Stimulated activated naive CD8-positive, alpha-beta T cell treated with anti-CD3 and anti-CD28 coated beads, Interleukin-15, amount 100 ng/mL, for 72 hours (primary cell): Measurements from ENCODE around the gene GUSB.
"Not testable (repeated sequence)": the region's sequence is repeated elsewhere in the genome, so short reads cannot be mapped to it uniquely, and the experiment has no call there.

Source experiments
- ATAC-seq: fragments of 150-1000 bp; cut with Tn5 transposase; 2 replicates; pipeline ENCODE4 v1.10.0; 2021; ENCODE audit warnings: mild to moderate bottlenecking, moderate library complexity
- DNase-seq, 2 donors: peaks; one replicate each; pipeline ENCODE4 v3.0.0; 2021 to 2022
- H3K27ac Mint-ChIP-seq, 2 donors: one replicate each; pipeline ENCODE4 v1.8.0; 2022; ENCODE audit warnings: mild to moderate bottlenecking in 2 of 2, mixed read lengths in 2 of 2, moderate library complexity in 2 of 2
- H3K27me3 Mint-ChIP-seq: one replicate; pipeline ENCODE4 v1.8.0; 2022; ENCODE audit warnings: mixed read lengths
- H3K4me1 Mint-ChIP-seq: one replicate; pipeline ENCODE4 v1.8.0; 2022; ENCODE audit warnings: mild to moderate bottlenecking, mixed read lengths
- H3K4me3 Mint-ChIP-seq, 2 donors: one replicate each; pipeline ENCODE4 v1.8.0; 2022; ENCODE audit warnings: mild to moderate bottlenecking in 2 of 2, mixed read lengths in 2 of 2, moderate library complexity in 1 of 2
- H3K9me3 Mint-ChIP-seq, 2 donors: one replicate each; pipeline ENCODE4 v1.8.0; 2022; ENCODE audit warnings: mixed read lengths in 2 of 2

GUSB gene

DNA sequence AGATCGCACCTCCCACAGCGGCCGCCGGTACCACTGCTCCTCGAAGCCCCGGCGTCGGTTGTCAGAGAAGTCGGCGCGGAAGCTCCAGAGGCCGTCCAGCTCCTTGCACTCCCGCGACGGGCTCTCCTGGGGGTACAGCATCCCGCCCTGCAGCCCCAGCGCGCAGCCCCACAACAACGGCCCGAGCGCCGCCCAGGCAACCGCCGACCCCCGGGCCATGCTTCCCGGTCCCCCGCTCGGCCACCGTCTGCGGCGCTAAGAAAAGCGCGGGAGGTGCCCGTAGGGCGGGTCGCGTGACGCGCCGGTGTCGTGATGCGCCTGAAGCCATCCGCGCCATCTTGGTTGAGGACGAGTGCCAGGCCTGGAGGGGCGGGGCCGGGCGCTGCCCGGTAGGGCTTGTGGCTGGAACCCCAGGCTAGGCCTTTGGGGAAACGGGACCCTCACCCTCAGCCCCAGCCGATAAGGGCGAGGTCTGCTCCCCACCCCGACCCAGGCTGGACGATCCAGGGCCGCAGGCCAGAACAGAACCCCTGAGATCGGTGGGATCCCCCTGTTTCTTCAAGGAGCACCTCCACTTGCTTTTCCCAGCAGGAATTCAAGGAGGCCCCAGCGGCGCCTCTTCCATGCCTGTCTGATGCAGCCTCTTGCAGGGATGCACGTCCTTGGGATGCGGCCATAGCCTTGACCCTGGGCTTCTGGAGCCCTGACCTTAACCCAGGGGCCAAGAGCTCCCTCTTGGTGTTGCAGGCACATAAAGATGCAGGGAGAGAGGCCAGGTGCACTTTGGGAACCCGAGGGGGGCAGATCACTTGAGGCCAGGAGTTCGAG is at the start of gene GUSB:
GUSB (minus strand) TSS at position 249 of the 828 bp plus-strand sequence; CDS start at position 219, 30 bp downstream.
- H3K27ac Mint-ChIP-seq, result peak within 1 kb of the TSS; percentile 90 to 97

GRCh38 chr7:66028342-66028741 is 46.3 kb upstream of the GUSB start:
- H3K9me3 Mint-ChIP-seq, DNase-seq, H3K4me3 Mint-ChIP-seq, H3K27me3 Mint-ChIP-seq, H3K27ac Mint-ChIP-seq, H3K4me1 Mint-ChIP-seq, ATAC-seq: not testable (repeated sequence)

More for the DNA sequence above, at the start of gene GUSB:
- Mint-ChIP-seq H3K4me3 (peak within 1 kb of the TSS; percentile 78 to 90), H3K9me3 (no peaks in the 10 kb centered on the region), H3K27me3 (no peaks in the 10 kb centered on the region), H3K4me1 (peaks cover 19% of the 10 kb centered on the region)
- ATAC-seq (peak; percentile 90), DNase-seq (peak; percentile 91 to 94)

DNA sequence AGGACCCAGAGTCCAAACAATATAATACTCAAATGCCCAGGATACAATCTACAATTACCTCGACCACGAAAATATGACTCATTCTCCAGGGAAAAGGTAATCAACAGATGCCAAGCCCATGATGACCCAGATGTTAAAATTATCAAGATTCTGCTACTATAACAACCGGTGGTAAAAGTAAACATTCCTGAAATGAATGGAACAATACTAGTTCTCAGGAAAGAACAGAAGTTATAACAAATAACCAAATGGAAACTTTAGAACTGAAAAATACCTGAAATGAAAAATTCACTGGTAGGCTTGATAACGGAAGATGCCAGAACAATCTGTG is 34.1 kb upstream of the GUSB start:
- H3K27ac Mint-ChIP-seq, result no peak overlapping the region
- ATAC-seq, result no peak
- no peaks in the 10 kb centered on the region for H3K9me3 Mint-ChIP-seq
- H3K4me1 Mint-ChIP-seq, result no peaks in the 10 kb centered on the region
- DNase-seq, result no peak
- no peak overlapping the region for H3K4me3 Mint-ChIP-seq
- no peaks in the 10 kb centered on the region for H3K27me3 Mint-ChIP-seq

- no peaks in the 10 kb centered on the region for H3K9me3 Mint-ChIP-seq
- no peak for DNase-seq
- H3K27ac Mint-ChIP-seq, result no peak overlapping the region
- no peak for ATAC-seq
- H3K4me1 Mint-ChIP-seq, result no peaks in the 10 kb centered on the region
- H3K27me3 Mint-ChIP-seq, result no peaks in the 10 kb centered on the region
- no peak overlapping the region for H3K4me3 Mint-ChIP-seq
These were observed 33.6 kb upstream of the GUSB start for GRCh38 chr7:66015440-66016130.

- H3K27ac Mint-ChIP-seq, result no peak overlapping the region
- no peak for DNase-seq
- H3K27me3 Mint-ChIP-seq, result no peaks in the 10 kb centered on the region
- H3K9me3 Mint-ChIP-seq, result no peaks in the 10 kb centered on the region
- no peak for ATAC-seq
- no peak overlapping the region for H3K4me3 Mint-ChIP-seq
- H3K4me1 Mint-ChIP-seq, result no peaks in the 10 kb centered on the region
These were observed 31.9 kb upstream of the GUSB start for GRCh38 chr7:66013938-66014337.

GRCh38 chr7:66007232-66007631 is 25.2 kb upstream of the GUSB start:
- Mint-ChIP-seq H3K27me3 (no peaks in the 10 kb centered on the region), H3K4me3 (no peak overlapping the region), H3K4me1 (no peaks in the 10 kb centered on the region), H3K9me3 (no peaks in the 10 kb centered on the region), H3K27ac (no peak overlapping the region)
- no peak for DNase-seq
- no peak for ATAC-seq

GRCh38 chr7:66005115-66005671 is 23.2 kb upstream of the GUSB start:
- H3K4me3 Mint-ChIP-seq, ATAC-seq, H3K9me3 Mint-ChIP-seq, H3K27ac Mint-ChIP-seq, H3K27me3 Mint-ChIP-seq, DNase-seq, H3K4me1 Mint-ChIP-seq: not testable (repeated sequence)

- ATAC-seq, H3K9me3 Mint-ChIP-seq, H3K4me3 Mint-ChIP-seq, H3K27ac Mint-ChIP-seq, DNase-seq, H3K27me3 Mint-ChIP-seq, H3K4me1 Mint-ChIP-seq: not testable (repeated sequence)
These were observed 18.9 kb upstream of the GUSB start for GRCh38 chr7:66000823-66001417.

- not testable (repeated sequence) for H3K9me3 Mint-ChIP-seq, H3K27ac Mint-ChIP-seq, ATAC-seq, H3K27me3 Mint-ChIP-seq, DNase-seq, H3K4me3 Mint-ChIP-seq, H3K4me1 Mint-ChIP-seq
These were observed 13.0 kb upstream of the GUSB start for GRCh38 chr7:65994984-65995383.

- Mint-ChIP-seq H3K27ac (no peak overlapping the region), H3K4me1 (no peaks in the 10 kb centered on the region)
- ATAC-seq, result no peak
These were observed 10.5 kb upstream of the GUSB start for GRCh38 chr7:65992526-65992925.

GRCh38 chr7:65991829-65992228 is 9.8 kb upstream of the GUSB start:
- DNase-seq, H3K27me3 Mint-ChIP-seq, ATAC-seq, H3K27ac Mint-ChIP-seq, H3K4me1 Mint-ChIP-seq, H3K4me3 Mint-ChIP-seq, H3K9me3 Mint-ChIP-seq: not testable (repeated sequence)

More at GRCh38 chr7:65992526-65992925, 10.5 kb upstream of the GUSB start:
- no peak for DNase-seq
- no peaks in the 10 kb centered on the region for H3K27me3 Mint-ChIP-seq
- H3K4me3 Mint-ChIP-seq, result no peak overlapping the region
- no peaks in the 10 kb centered on the region for H3K9me3 Mint-ChIP-seq

DNA sequence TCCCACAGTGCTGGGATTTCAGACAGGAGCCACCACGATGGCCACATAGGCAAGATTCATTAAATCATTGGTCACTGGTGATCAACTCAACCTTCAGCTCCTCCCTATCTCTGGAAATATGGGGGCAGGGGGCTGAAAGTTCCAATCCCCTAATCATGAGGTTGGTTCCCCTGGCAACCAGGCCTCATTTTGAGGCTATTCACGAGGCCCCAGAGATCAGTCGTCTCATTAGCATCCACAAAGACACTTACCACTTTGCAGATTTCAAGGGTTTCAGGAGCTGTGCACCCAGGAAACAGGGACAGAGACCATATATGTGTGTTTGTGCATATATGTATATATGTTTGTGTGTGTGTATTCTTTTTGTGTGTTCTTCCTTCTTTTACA is 7.7 kb upstream of the GUSB start:
- Mint-ChIP-seq H3K4me1 (no peaks in the 10 kb centered on the region), H3K4me3 (no peak overlapping the region), H3K9me3 (no peaks in the 10 kb centered on the region), H3K27me3 (no peaks in the 10 kb centered on the region), H3K27ac (no peak overlapping the region)
- DNase-seq (no peak), ATAC-seq (no peak)

GRCh38 chr7:65988503-65988902 is 6.5 kb upstream of the GUSB start:
- H3K4me3 Mint-ChIP-seq, ATAC-seq, H3K4me1 Mint-ChIP-seq, H3K27ac Mint-ChIP-seq, H3K27me3 Mint-ChIP-seq, H3K9me3 Mint-ChIP-seq, DNase-seq: not testable (repeated sequence)

DNA sequence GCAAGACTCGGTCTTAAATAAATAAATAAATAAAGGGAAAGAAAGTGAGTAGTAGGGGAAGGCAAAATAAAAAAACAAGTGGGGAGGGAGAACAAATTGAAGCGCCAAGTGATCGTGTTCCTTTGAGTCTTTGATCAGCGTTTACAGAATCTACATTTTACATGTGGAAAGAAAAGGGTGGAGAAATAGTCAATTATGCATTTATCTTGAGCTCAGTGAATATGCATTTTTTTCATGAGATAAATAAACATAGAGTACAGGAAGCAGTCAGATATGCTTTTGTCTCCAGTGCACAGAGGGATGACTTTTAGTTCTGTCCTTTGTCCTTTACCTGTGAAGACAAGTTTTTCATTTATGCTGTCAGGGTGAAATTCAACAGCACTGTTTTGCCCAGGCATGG is 6.1 kb upstream of the GUSB start:
- Mint-ChIP-seq H3K27ac (peak overlapping the region in 1 of 2 donors; percentile 57), H3K27me3 (no peaks in the 10 kb centered on the region), H3K4me1 (no peaks in the 10 kb centered on the region), H3K4me3 (no peak overlapping the region), H3K9me3 (no peaks in the 10 kb centered on the region)
- no peak for ATAC-seq
- no peak for DNase-seq

DNA sequence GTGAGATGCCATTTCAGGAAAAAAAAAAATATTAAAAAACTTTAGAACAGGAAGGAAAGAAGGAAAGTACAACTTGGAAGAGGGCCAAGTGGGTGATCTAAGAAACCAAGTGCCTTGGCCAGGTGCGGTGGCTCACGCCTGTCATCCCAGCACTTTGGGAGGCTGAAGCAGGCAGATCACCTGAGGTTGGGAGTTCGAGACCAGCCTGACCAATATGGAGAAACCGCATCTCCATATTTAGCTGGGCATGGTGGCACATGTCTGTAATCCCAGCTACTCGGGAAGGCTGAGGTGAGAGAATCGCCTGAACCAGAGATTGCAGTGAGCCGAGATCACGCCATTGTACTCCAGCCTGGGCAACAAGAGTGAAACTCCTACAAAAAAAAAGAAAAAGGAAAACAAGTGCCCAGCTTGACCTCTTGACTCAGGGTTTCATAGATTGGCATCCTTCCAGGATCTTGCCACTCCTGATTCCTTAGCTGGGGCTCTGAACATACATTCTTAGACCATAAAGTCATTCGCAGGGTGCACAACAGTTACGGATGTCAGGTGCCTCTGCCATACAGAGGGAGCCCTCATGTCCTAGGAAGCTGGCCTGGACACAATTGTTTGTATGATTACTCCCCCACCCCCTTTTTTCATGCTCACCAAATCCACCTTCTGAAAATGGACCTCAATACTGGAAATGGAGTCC is 2.1 kb upstream of the GUSB start:
- DNase-seq (no peak), ATAC-seq (no peak)
- H3K27ac Mint-ChIP-seq, result peak overlapping the region in 1 of 2 donors; percentile 48
- no peak overlapping the region for H3K4me3 Mint-ChIP-seq
- H3K27me3 Mint-ChIP-seq, result no peaks in the 10 kb centered on the region
- H3K9me3 Mint-ChIP-seq, result no peaks in the 10 kb centered on the region
- peaks cover 19% of the 10 kb centered on the region for H3K4me1 Mint-ChIP-seq
